ENCODE measurements around the gene YEATS2.

- no peak for TF ChIP-seq CTCF (IDR thresholded peaks at IDR 0.05)
- no peak for TF ChIP-seq POLR2A (IDR thresholded peaks at IDR 0.05)
- no peak for TF ChIP-seq POLR2AphosphoS5 (IDR thresholded peaks at IDR 0.05)
Measured at GRCh38 chr3:183779896-183780465, 82.4 kb downstream of the YEATS2 start.

All from breast epithelium (tissue), 3 donors.